A549 (cell line): ENCODE measurements around the gene APCDD1L. TPM values are rescaled to one million over a fixed set of nuclear protein-coding genes. Genes with fewer than 3 reads are reported as not detected.

ENCODE experiments used
- ATAC-seq, 2 experiments: fragments of 200-7000 bp in 1 of 2; fragments of >200 bp in 1 of 2; cut with Nextera tagmentation in 1 of 2; cut with Tn5 transposase in 1 of 2; 3 replicates each; pipeline versions ENCODE4 v1.8.0 to v1.9.1; 2018 to 2020; ENCODE audit warnings: mild to moderate bottlenecking in 1 of 2, moderate library complexity in 1 of 2
- CTCF ChIA-PET: fragments of 300-600 bp; sonication (Branson Sonifier 250); formaldehyde crosslinking; extraction: SDS; loops from one replicate; lab custom pipeline; 2021; ENCODE audit warnings: antibody characterized with exemption, inconsistent platforms; lab: Yijun Ruan, JAX
- POLR2A ChIA-PET: fragments of 350-600 bp; formaldehyde crosslinking; extraction: SDS; loops from one replicate; lab custom pipeline; 2021; ENCODE audit warnings: antibody characterized with exemption, inconsistent platforms; lab: Yijun Ruan, JAX
- DNase-seq, 2 experiments: peaks; one replicate each; pipeline versions ENCODE4 v3.0.0 to v3.0.0-alpha.2; 2011 to 2016; ENCODE audit warnings: low read depth in 1 of 2, low spot score in 1 of 2
- FAIRE-seq: peaks from 2 replicates; lab custom pipeline; 2011; peaks lifted over from hg19 to GRCh38; lab: Jason Lieb, UNC
- H3K27ac ChIP-seq, 2 experiments: fragments of >200 bp; sonication (Bioruptor Twin); formaldehyde crosslinking; 3 replicates each; pipeline ENCODE4 v1.5.1; 2016 to 2017
- H3K4me1 ChIP-seq: fragments of >200 bp; sonication (Bioruptor Twin); formaldehyde crosslinking; 3 replicates; pipeline ENCODE4 v1.6.1; 2016
- H3K4me2 ChIP-seq: fragments of >200 bp; sonication (Bioruptor Twin); formaldehyde crosslinking; 3 replicates; pipeline ENCODE4 v1.6.1; 2016
- H3K4me3 ChIP-seq: fragments of >200 bp; sonication (Bioruptor Twin); formaldehyde crosslinking; 3 replicates; pipeline ENCODE4 v1.5.1; 2016
- H3K9me3 ChIP-seq: fragments of >200 bp; sonication (Bioruptor Twin); formaldehyde crosslinking; 3 replicates; pipeline ENCODE4 v1.6.1; 2016
- BHLHE40 ChIP-seq: IDR thresholded peaks from 2 replicates; pipeline ENCODE4 v1.6.1; 2012; ENCODE audit warnings: low read depth, low read length, inconsistent platforms
- FOSB ChIP-seq: fragments of 250-450 bp; sonication (Bioruptor Pico); IDR thresholded peaks from 2 replicates; pipeline ENCODE4 v1.5.0; 2020; ENCODE audit warnings: mild to moderate bottlenecking, moderate library complexity
- FOSL2 ChIP-seq, 2 experiments: fragments of 450-650 bp in 1 of 2; fragments of >200 bp in 1 of 2; sonication (Bioruptor Twin) in 1 of 2; formaldehyde crosslinking; IDR thresholded peaks; 2 replicates each; pipeline versions ENCODE4 v1.5.0 to v1.6.1; 2016 to 2020; ENCODE audit warnings: mild to moderate bottlenecking in 1 of 2, moderate library complexity in 1 of 2
- HEYL ChIP-seq: fragments of 250-450 bp; sonication (Bioruptor Pico); IDR thresholded peaks from 2 replicates; pipeline ENCODE4 v1.8.0; 2021; ENCODE audit warnings: mild to moderate bottlenecking, moderate library complexity
- HOXA7 ChIP-seq: fragments of 250-450 bp; sonication (Bioruptor Pico); IDR thresholded peaks from 2 replicates; pipeline ENCODE4 v1.5.0; 2020; ENCODE audit warnings: mild to moderate bottlenecking, moderate library complexity
- MAFK ChIP-seq: fragments of 450-650 bp; IDR thresholded peaks from 2 replicates; pipeline ENCODE4 v1.6.1; 2014; ENCODE audit not compliant: partially characterized antibody
- MYC ChIP-seq: IDR thresholded peaks from 2 replicates; pipeline ENCODE4 v1.6.1; 2012; ENCODE audit warnings: mild to moderate bottlenecking, inconsistent platforms, low read length, improper control_type of control experiment, borderline replicate concordance
- NFE2L2 ChIP-seq: fragments of 150-350 bp; conservative IDR thresholded peaks from 2 replicates; pipeline ENCODE4 v1.6.1; 2014; ENCODE audit warnings: low read length
- NPAS2 ChIP-seq: fragments of 250-450 bp; sonication (Bioruptor Pico); IDR thresholded peaks from 2 replicates; pipeline ENCODE4 v1.8.0; 2022; ENCODE audit warnings: mild to moderate bottlenecking, moderate library complexity, borderline replicate concordance
- POLR2A ChIP-seq: IDR thresholded peaks from 2 replicates; pipeline ENCODE4 v1.6.1; 2012; ENCODE audit warnings: mild to moderate bottlenecking, low read length
- POLR2AphosphoS2 ChIP-seq: conservative IDR thresholded peaks from 2 replicates; pipeline ENCODE4 v1.6.1; 2012; ENCODE audit warnings: low read length, improper control_type of control experiment, inconsistent platforms
- SREBF2 ChIP-seq: fragments of 450-650 bp; IDR thresholded peaks from 2 replicates; pipeline ENCODE4 v1.6.1; 2014; ENCODE audit warnings: mild to moderate bottlenecking, moderate library complexity
- ZNF302 ChIP-seq: fragments of 250-450 bp; sonication (Bioruptor Pico); IDR thresholded peaks from 2 replicates; pipeline ENCODE4 v1.9.0; 2021; ENCODE audit warnings: inconsistent platforms, mild to moderate bottlenecking, moderate library complexity
- WGBS: methylation state at CpG from one replicate; pipeline ENCODE4 v1.1.6; 2017; ENCODE audit errors: missing lambda C conversion rate; 5-methylcytosine and 5-hydroxymethylcytosine counted together
- polyA plus RNA-seq, 4 experiments: library from polyadenylated mRNA; depleted of rRNA in 3 of 4; stranded (reverse); fragments of >200 nt; fragmentation: RNase III in 1 of 4; extraction: RNeasy Plus Mini Kit Qiagen cat#74134 plus additional on column Dnase treatment in 1 of 4; gene quantifications; 2 replicates in 3 of 4; 3 replicates in 1 of 4; pipeline ENCODE4 v1.2.3, GENCODE V29; 2011 to 2017
- TF ChIP-seq, protein P1 (sequence below): fragments of 250-450 bp; sonication (Bioruptor Pico); IDR thresholded peaks from 2 replicates; pipeline ENCODE4 v1.5.0; 2020; ENCODE audit warnings: low read depth, mild to moderate bottlenecking, moderate library complexity
- TF ChIP-seq, protein P2 (sequence below): IDR thresholded peaks from 2 replicates; pipeline ENCODE4 v1.6.1; 2012

Gene APCDD1L
- polyA plus RNA-seq, 2 of the 4 experiments (the other 2 are of a cell fraction): not detected

DNA sequence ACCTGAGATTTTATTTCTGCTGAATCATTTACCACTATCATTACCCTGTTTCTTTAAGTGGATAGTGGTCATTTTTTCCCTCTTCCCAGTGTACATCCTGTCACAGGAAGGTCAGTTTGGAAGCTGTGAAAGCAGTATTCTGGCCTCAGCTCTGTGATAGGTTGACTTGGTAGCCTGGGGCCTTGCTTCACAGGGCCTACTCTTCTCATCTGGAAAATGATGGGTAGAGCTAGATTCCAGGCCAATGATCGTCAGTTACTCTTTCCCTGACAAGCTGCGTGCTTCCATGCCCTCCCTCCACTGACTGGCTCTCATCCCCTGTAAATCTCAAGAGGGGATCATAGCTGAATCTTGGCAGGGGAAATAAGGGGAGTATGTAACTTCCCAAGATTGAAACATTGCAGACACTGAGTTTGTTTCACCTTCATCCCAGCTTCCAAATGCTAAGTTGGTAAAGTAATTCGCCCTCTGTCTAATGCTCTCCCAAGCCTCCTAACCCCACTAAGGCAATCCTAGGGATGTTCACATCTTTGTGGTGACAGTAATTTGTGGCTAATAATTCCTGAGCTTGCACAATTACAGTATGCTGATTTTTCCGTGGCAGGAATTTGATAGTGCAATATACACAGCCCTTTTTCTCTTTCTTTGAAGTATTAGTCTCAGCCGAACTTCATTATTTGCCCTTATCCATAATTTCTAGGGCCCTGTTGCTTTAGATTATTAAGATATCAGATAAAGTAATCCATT is 75.0 kb downstream of the APCDD1L start:
- 93% methylated on average over 5 of the region's 5 CpGs for WGBS
- Histone ChIP-seq H3K4me1 (peaks cover 27% of the 10 kb centered on the region), H3K9me3 (no peaks in the 10 kb centered on the region), H3K4me3 (no peak overlapping the region), H3K4me2 (no peak overlapping the region), H3K27ac (peak overlapping the region in 1 of 2 experiments; percentile 10; a peak in 1 of 6 replicates)
- TF ChIP-seq NFE2L2: no peak
- TF ChIP-seq BHLHE40: no peak
- no peak for TF ChIP-seq FOSL2 (IDR thresholded peaks at IDR 0.05)
- no peak for TF ChIP-seq FOSL2 (CRISPR knock-in tag; IDR thresholded peaks at IDR 0.05)
- TF ChIP-seq, protein P1, sequence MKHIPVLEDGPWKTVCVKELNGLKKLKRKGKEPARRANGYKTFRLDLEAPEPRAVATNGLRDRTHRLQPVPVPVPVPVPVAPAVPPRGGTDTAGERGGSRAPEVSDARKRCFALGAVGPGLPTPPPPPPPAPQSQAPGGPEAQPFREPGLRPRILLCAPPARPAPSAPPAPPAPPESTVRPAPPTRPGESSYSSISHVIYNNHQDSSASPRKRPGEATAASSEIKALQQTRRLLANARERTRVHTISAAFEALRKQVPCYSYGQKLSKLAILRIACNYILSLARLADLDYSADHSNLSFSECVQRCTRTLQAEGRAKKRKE (CRISPR knock-in tag): no peak
- TF ChIP-seq SREBF2: no peak
- no peak for TF ChIP-seq HOXA7 (CRISPR knock-in tag)
- no peak for TF ChIP-seq ZNF302 (CRISPR knock-in tag)
- TF ChIP-seq POLR2A: no peak
- CTCF ChIA-PET: interaction anchor here (1.1 to 3.8 kb wide), 2 partner anchors 8 to 211 kb away, joined by 3 to 19 read pairs; partner anchors contain the start of gene STX16
- FAIRE-seq: no peak
- POLR2A ChIA-PET: no interaction called here
- ATAC-seq: no peak
- no peak for DNase-seq

DNA sequence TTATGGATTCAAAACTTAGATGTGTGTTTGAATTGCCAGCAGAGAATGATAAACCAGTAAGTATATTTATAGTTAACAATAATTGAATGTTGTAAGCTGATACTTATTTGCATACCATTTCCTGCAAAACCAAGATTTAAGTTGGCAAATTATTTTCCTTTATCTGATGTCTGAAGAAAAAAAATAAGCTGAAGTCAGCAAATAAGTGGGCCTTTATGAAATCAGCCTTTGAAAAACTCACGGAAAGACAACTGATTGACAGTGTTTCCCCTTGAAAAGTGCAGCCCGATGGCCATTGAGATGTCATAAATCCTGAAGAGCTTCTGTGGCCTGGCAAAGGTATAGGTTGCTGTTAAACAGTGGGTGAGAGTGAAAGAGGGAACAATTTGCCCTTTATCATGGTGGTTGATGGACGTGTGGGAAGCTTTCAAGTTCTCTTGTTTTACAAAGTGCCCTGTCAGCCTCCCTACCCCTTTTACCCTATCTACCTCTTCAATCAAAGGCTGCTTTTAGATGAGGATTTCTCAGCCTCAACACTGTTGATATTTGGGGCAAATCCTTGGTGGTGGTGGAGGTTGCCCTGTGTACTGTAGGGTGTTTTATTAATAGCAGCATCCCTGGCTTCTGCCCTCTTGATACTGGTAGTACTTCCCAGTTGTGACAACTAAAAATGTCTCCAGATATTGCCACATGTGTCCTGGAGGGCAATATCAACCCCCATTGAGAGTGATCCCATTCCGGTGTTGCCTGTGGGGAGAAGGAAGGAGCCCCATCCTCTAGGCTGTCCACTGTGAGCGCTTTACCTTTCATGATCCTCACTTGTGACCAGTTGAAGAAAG is 76.0 kb downstream of the APCDD1L start:
- TF ChIP-seq NPAS2 (no peak), FOSB (CRISPR knock-in tag) (no peak), NFE2L2 (no peak), POLR2AphosphoS2 (no peak), MAFK (peak; percentile 95), HEYL (CRISPR knock-in tag) (no peak)
- CTCF ChIA-PET: interaction anchor here (1.1 to 3.8 kb wide), 2 partner anchors 9 to 212 kb away, joined by 3 to 19 read pairs; partner anchors contain the start of gene STX16

DNA sequence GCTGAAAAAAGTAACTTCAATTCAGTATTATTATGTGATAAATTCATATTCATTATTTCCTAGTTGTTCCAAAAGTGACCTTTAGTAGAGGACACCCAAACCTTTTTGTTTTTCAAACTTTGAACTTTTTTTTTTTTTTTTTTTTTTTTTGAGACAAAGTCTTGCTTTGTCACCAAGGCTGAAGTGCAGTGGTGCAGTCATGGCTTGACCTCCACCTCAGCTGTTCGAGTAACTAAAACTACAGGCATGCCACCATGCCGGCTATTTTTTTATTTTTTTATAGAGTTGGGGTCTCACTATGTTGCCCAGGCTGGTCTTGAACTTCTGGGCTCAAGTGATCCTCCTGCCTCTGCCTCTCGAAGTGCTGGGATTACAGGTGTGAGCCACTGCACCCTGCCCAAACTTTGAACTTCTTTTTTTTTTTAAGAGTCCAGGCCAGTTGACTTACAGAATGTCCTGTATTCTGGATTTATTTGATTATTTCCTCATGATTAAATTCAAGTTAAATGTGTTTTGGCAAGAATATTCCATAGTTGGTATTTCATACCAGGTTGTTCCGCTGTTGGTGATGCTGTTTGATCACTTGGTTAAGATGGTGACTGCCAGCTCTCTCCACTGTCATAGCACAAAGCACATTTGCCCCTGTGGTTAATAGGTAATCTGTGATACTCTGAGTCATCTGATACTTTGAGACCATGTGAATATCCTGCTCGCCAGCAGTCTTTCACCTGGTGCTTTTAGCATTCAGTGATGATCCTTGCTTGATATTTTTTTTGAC is 78.1 kb downstream of the APCDD1L start:
- DNase-seq (peak; percentile 45 to 53), FAIRE-seq (no peak), ATAC-seq (peak; percentile 87 to 91; a peak in 5 of 6 replicates)
- Histone ChIP-seq H3K9me3 (no peaks in the 10 kb centered on the region), H3K27ac (peak overlapping the region in 1 of 2 experiments; percentile 48; a peak in 3 of 6 replicates), H3K4me2 (peak overlapping the region; percentile 16), H3K4me3 (no peak overlapping the region), H3K4me1 (peaks cover 35% of the 10 kb centered on the region)
- ChIA-PET CTCF (interaction anchor here (0.7 to 3.8 kb wide), 4 partner anchors 11 to 1184 kb away, joined by 3 to 19 read pairs (median 4); no protein-coding TSS in a partner anchor), POLR2A (no interaction called here)
- 53% methylated on average over 5 of the region's 5 CpGs for WGBS
- TF ChIP-seq, protein P2, sequence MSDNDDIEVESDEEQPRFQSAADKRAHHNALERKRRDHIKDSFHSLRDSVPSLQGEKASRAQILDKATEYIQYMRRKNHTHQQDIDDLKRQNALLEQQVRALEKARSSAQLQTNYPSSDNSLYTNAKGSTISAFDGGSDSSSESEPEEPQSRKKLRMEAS: peak; percentile 41; the same call in 1 of the 2 replicates
- no peak for TF ChIP-seq MYC
- TF ChIP-seq FOSL2 (IDR thresholded peaks at IDR 0.05): peak; percentile 44; the same call in 1 of the 2 replicates
- 0 out of 2 replicates have a peak, but pooled peaks have one; percentile 24 for TF ChIP-seq FOSL2 (CRISPR knock-in tag; IDR thresholded peaks at IDR 0.05)

More for the DNA sequence above, 76.0 kb downstream of the APCDD1L start:
- Histone ChIP-seq H3K4me2 (no peak overlapping the region), H3K4me1 (peaks cover 27% of the 10 kb centered on the region), H3K27ac (peak overlapping the region in 1 of 2 experiments; percentile 10; a peak in 1 of 6 replicates), H3K9me3 (no peaks in the 10 kb centered on the region), H3K4me3 (no peak overlapping the region)
- POLR2A ChIA-PET: no interaction called here
- FAIRE-seq (no peak), DNase-seq (no peak), ATAC-seq (no peak)
- 92% methylated on average over 5 of the region's 5 CpGs for WGBS
